ENCODE measurements around the gene CWH43.
"Not testable (repeated sequence)": the region's sequence is repeated elsewhere in the genome, so short reads cannot be mapped to it uniquely, and the experiment has no call there.

GRCh38 chr4:49104231-49104930 lies 118.3 kb downstream of the CWH43 start:
- not testable (repeated sequence) for TF ChIP-seq CTCF (IDR thresholded peaks at IDR 0.05; ENCODE audit: extremely low read depth in 1 of 2, insufficient read depth in 1 of 2, low read depth in 1 of 2, low read length in 2 of 2); GATA2 (IDR thresholded peaks at IDR 0.05; ENCODE audit: insufficient read depth, insufficient read length, low read depth, low read length); MAX (IDR thresholded peaks at IDR 0.05; ENCODE audit: insufficient read depth, insufficient read length); POLR2A (IDR thresholded peaks at IDR 0.05; ENCODE audit: low read depth, low read length)
